Measurements from ENCODE around the gene MLC1. TPM values are rescaled to one million over a fixed set of nuclear protein-coding genes. Genes with fewer than 3 reads are reported as not detected.

Gene MLC1
- total and polyA plus RNA-seq, 9 donors, result 0.11 to 1.1 (median 0.35) TPM; not detected in 2

- intact Hi-C loops (cut with DNase I), result loop anchor here in 1 of 4 donors (10.0 kb wide), 1 partner anchor 190 kb away; no protein-coding TSS in a partner anchor
- H3K4me3 ChIP-seq, result peak overlapping the region; percentile 5
- H3K27me3 ChIP-seq, result no peaks in the 10 kb centered on the region
- peak in 4 of 5 donors; percentile 23 to 65 (median 47) for DNase-seq
- WGBS, 3 donors, result 3 to 16% (median 8%) methylated on average over 19 of the region's 19 CpGs
- peaks cover 12% of the 10 kb centered on the region for H3K4me1 ChIP-seq (ENCODE audit: insufficient read depth)
- no peak for TF ChIP-seq EP300 (IDR thresholded peaks at IDR 0.05)
- no peak for TF ChIP-seq POLR2A (IDR thresholded peaks at IDR 0.05)
- TF ChIP-seq, protein P1, sequence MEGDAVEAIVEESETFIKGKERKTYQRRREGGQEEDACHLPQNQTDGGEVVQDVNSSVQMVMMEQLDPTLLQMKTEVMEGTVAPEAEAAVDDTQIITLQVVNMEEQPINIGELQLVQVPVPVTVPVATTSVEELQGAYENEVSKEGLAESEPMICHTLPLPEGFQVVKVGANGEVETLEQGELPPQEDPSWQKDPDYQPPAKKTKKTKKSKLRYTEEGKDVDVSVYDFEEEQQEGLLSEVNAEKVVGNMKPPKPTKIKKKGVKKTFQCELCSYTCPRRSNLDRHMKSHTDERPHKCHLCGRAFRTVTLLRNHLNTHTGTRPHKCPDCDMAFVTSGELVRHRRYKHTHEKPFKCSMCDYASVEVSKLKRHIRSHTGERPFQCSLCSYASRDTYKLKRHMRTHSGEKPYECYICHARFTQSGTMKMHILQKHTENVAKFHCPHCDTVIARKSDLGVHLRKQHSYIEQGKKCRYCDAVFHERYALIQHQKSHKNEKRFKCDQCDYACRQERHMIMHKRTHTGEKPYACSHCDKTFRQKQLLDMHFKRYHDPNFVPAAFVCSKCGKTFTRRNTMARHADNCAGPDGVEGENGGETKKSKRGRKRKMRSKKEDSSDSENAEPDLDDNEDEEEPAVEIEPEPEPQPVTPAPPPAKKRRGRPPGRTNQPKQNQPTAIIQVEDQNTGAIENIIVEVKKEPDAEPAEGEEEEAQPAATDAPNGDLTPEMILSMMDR (IDR thresholded peaks at IDR 0.05), result no peak
- H3K27ac ChIP-seq, result peak overlapping the region; percentile 43 to 79
- H3K36me3 ChIP-seq, result no peaks in the 10 kb centered on the region
- H3K9me3 ChIP-seq, result no peaks in the 10 kb centered on the region
Measured at GRCh38 chr22:50114221-50115021, 29.2 kb upstream of the MLC1 start.

- H3K27ac ChIP-seq, result no peak overlapping the region
Measured at GRCh38 chr22:50112151-50113118, 27.2 kb upstream of the MLC1 start.

DNA sequence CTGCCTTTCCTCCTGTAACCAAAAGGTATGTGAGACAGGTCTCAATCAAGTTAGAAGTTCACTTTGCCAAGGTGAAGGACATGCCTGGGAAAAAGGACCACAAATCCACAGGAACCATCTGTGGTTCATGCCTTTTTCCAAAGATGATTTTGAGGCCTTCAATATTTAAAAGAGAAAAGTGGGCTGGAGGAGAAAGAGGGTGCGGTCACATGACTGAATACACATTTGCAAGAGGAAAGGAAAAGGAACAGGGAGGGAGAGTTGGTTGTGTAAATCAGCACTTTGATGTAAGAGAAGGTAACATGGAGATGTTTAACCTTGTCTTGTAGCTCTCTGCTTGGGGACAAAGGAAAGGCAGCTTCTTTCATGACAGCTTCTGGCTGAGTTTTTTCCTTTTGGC, 25.8 kb upstream of the MLC1 start:
- Histone ChIP-seq H3K27me3 (no peaks in the 10 kb centered on the region), H3K36me3 (no peaks in the 10 kb centered on the region), H3K4me3 (no peak overlapping the region), H3K27ac (no peak overlapping the region), H3K9me3 (no peaks in the 10 kb centered on the region), H3K4me1 (ENCODE audit: insufficient read depth) (peaks cover 3% of the 10 kb centered on the region)
- no peak for DNase-seq
- intact Hi-C loops (cut with DNase I), result loop anchor here in 1 of 4 donors (10.0 kb wide), 1 partner anchor 186 kb away; no protein-coding TSS in a partner anchor
- 90 to 100% (median 97%) methylated on average over 1 of the region's 1 CpG for WGBS, 3 donors
- TF ChIP-seq EP300 (IDR thresholded peaks at IDR 0.05) (no peak), POLR2A (IDR thresholded peaks at IDR 0.05) (no peak)
- TF ChIP-seq, protein P1 (IDR thresholded peaks at IDR 0.05), result no peak

More at GRCh38 chr22:50112151-50113118, 27.2 kb upstream of the MLC1 start:
- Histone ChIP-seq H3K27me3 (no peaks in the 10 kb centered on the region), H3K4me3 (no peak overlapping the region), H3K9me3 (no peaks in the 10 kb centered on the region), H3K36me3 (no peaks in the 10 kb centered on the region), H3K4me1 (ENCODE audit: insufficient read depth) (peaks cover 3% of the 10 kb centered on the region)
- no peak for TF ChIP-seq POLR2A (IDR thresholded peaks at IDR 0.05)
- TF ChIP-seq EP300 (IDR thresholded peaks at IDR 0.05), result no peak
- TF ChIP-seq, protein P1 (IDR thresholded peaks at IDR 0.05), result no peak
- 74 to 80% (median 77%) methylated on average over 28 of the region's 28 CpGs for WGBS, 3 donors
- peak in 1 of 5 donors; percentile 46 for DNase-seq
- intact Hi-C loops (cut with DNase I), result loop anchor here in 1 of 4 donors (10.0 kb wide), 1 partner anchor 188 kb away; no protein-coding TSS in a partner anchor

- Histone ChIP-seq H3K4me1 (ENCODE audit: insufficient read depth) (peaks cover 3% of the 10 kb centered on the region), H3K27me3 (no peaks in the 10 kb centered on the region), H3K4me3 (no peak overlapping the region), H3K27ac (no peak overlapping the region), H3K9me3 (no peaks in the 10 kb centered on the region), H3K36me3 (no peaks in the 10 kb centered on the region)
- TF ChIP-seq POLR2A (IDR thresholded peaks at IDR 0.05) (no peak), EP300 (IDR thresholded peaks at IDR 0.05) (no peak)
- TF ChIP-seq, protein P1 (IDR thresholded peaks at IDR 0.05), result no peak
- intact Hi-C loops (cut with DNase I), result no loop called here
- 87 to 90% (median 89%) methylated on average over 9 of the region's 9 CpGs for WGBS, 3 donors
- no peak for DNase-seq
Measured at GRCh38 chr22:50107529-50107928, 22.3 kb upstream of the MLC1 start.
